Liver (tissue), 9 donors: ENCODE data around the gene GRIN2A. TPM values are rescaled to one million over a fixed set of nuclear protein-coding genes. Genes with fewer than 3 reads are reported as not detected.

ENCODE experiments used
- DNase-seq: peaks from one replicate; pipeline ENCODE4 v3.0.0-alpha.2; 2017; ENCODE audit warnings: low spot score
- H3K27ac ChIP-seq, 2 donors: one replicate each; pipeline ENCODE4 v1.7.0; 2013; ENCODE audit warnings: inconsistent platforms in 2 of 2, low read length in 2 of 2, control low read depth in 1 of 2, low read depth in 1 of 2, mild to moderate bottlenecking in 1 of 2
- H3K27me3 ChIP-seq, 4 donors: one replicate each; pipeline versions ENCODE4 v1.6.1 to v1.7.0; 2013; ENCODE audit warnings: low read length in 3 of 4, inconsistent platforms in 1 of 4, mild to moderate bottlenecking in 1 of 4, moderate library complexity in 1 of 4; ENCODE audit not compliant: control insufficient read depth in 4 of 4, insufficient read depth in 4 of 4
- H3K36me3 ChIP-seq, 4 donors: one replicate each; pipeline versions ENCODE4 v1.6.1 to v1.7.0; 2013; ENCODE audit warnings: low read length in 3 of 4, mild to moderate bottlenecking in 3 of 4, low read depth in 1 of 4, moderate library complexity in 1 of 4; ENCODE audit not compliant: control insufficient read depth in 4 of 4, insufficient read depth in 3 of 4
- H3K4me1 ChIP-seq, 4 donors: one replicate each; pipeline versions ENCODE4 v1.6.1 to v1.7.0; 2013; ENCODE audit warnings: low read length in 3 of 4, mild to moderate bottlenecking in 3 of 4, moderate library complexity in 1 of 4; ENCODE audit not compliant: control insufficient read depth in 4 of 4, insufficient read depth in 4 of 4
- H3K4me3 ChIP-seq, 3 donors: one replicate each; pipeline versions ENCODE4 v1.6.1 to v1.7.0; 2013; ENCODE audit warnings: low read length in 3 of 3, control low read depth in 1 of 3, low read depth in 1 of 3, mild to moderate bottlenecking in 1 of 3
- H3K9ac ChIP-seq, 2 donors: one replicate each; pipeline ENCODE4 v1.7.0; 2013; ENCODE audit warnings: low read length in 2 of 2, mild to moderate bottlenecking in 2 of 2, moderate library complexity in 2 of 2, control low read depth in 1 of 2, low read depth in 1 of 2
- H3K9me3 ChIP-seq, 4 donors: one replicate each; pipeline versions ENCODE4 v1.6.1 to v1.7.0; 2013; ENCODE audit warnings: low read length in 3 of 4; ENCODE audit not compliant: control insufficient read depth in 4 of 4
- EGR1 ChIP-seq, 2 donors: IDR thresholded peaks; 2 replicates each; pipeline ENCODE4 v1.6.1; 2016 to 2018; ENCODE audit warnings: antibody characterized with exemption in 2 of 2, low read depth in 2 of 2
- FOXA1 ChIP-seq: IDR thresholded peaks from 2 replicates; pipeline ENCODE4 v1.6.1; 2016; ENCODE audit warnings: antibody characterized with exemption
- FOXA2 ChIP-seq: IDR thresholded peaks from 2 replicates; pipeline ENCODE4 v1.6.1; 2016; ENCODE audit warnings: antibody characterized with exemption
- GABPA ChIP-seq, 2 donors: IDR thresholded peaks in 1 of 2; conservative IDR thresholded peaks in 1 of 2; 2 replicates each; pipeline ENCODE4 v1.6.1; 2016; ENCODE audit warnings: antibody characterized with exemption in 2 of 2, mild to moderate bottlenecking in 1 of 2, moderate library complexity in 1 of 2
- HNF4A ChIP-seq, 2 donors: conservative IDR thresholded peaks; 2 replicates each; pipeline ENCODE4 v1.6.1; 2016; ENCODE audit warnings: antibody characterized with exemption in 2 of 2, mild to moderate bottlenecking in 2 of 2
- HNF4G ChIP-seq: IDR thresholded peaks from 2 replicates; pipeline ENCODE4 v1.6.1; 2016; ENCODE audit warnings: antibody characterized with exemption
- JUND ChIP-seq, 2 donors: IDR thresholded peaks; 2 replicates each; pipeline ENCODE4 v1.6.1; 2016; ENCODE audit warnings: antibody characterized with exemption in 2 of 2
- NR2F2 ChIP-seq: IDR thresholded peaks from 2 replicates; pipeline ENCODE4 v1.6.1; 2016; ENCODE audit warnings: antibody characterized with exemption
- RAD21 ChIP-seq, 2 donors: IDR thresholded peaks; 2 replicates each; pipeline ENCODE4 v1.6.1; 2016; ENCODE audit warnings: antibody characterized with exemption in 2 of 2, mild to moderate bottlenecking in 2 of 2
- RXRA ChIP-seq, 2 donors: IDR thresholded peaks; 2 replicates each; pipeline ENCODE4 v1.6.1; 2017 to 2018; ENCODE audit warnings: antibody characterized with exemption in 2 of 2, mild to moderate bottlenecking in 1 of 2
- SP1 ChIP-seq: IDR thresholded peaks from 2 replicates; pipeline ENCODE4 v1.6.1; 2018; ENCODE audit warnings: antibody characterized with exemption, mild to moderate bottlenecking
- TAF1 ChIP-seq: conservative IDR thresholded peaks from 2 replicates; pipeline ENCODE4 v1.6.1; 2016; ENCODE audit warnings: antibody characterized with exemption, mild to moderate bottlenecking
- YY1 ChIP-seq: IDR thresholded peaks from 2 replicates; pipeline ENCODE4 v1.6.1; 2016; ENCODE audit warnings: antibody characterized with exemption, mild to moderate bottlenecking
- WGBS: extraction: QIAGEN DNeasy Blood & Tissue Kit; methylation state at CpG from one replicate; pipeline ENCODE4 v1.1.7; 2013; 5-methylcytosine and 5-hydroxymethylcytosine counted together
- polyA plus RNA-seq, 2 donors: library from polyadenylated mRNA; stranded (reverse) in 1 of 2; unstranded in 1 of 2; fragments of 200-250 nt in 1 of 2; fragments of >200 nt in 1 of 2; fragmentation: Nextera tagmentation in 1 of 2; extraction: Ambion mirVana in 1 of 2; gene quantifications; one replicate each; pipeline versions ENCODE4 v1.2.1 to v1.2.3, GENCODE V29; 2013 to 2015
- total RNA-seq, 2 donors: library from RNA; depleted of rRNA; stranded (reverse); fragments of >200 nt; gene quantifications; one replicate each; pipeline ENCODE4 v1.2.3, GENCODE V29; 2014
- TF ChIP-seq, protein P1 (sequence below): IDR thresholded peaks from 2 replicates; pipeline ENCODE4 v1.6.1; 2016; ENCODE audit warnings: antibody characterized with exemption
- TF ChIP-seq, protein P2 (sequence below): IDR thresholded peaks from 2 replicates; pipeline ENCODE4 v1.6.1; 2016; ENCODE audit warnings: antibody characterized with exemption
- TF ChIP-seq, protein P3 (sequence below): fragments of 150-350 bp; IDR thresholded peaks from 2 replicates; pipeline ENCODE4 v1.5.1; 2017; ENCODE audit warnings: improper control_type of control experiment, low read depth, low read length; ENCODE audit not compliant: missing input control
- TF ChIP-seq, protein P4 (sequence below): IDR thresholded peaks from 2 replicates; pipeline ENCODE4 v1.6.1; 2016; ENCODE audit warnings: antibody characterized with exemption
- TF ChIP-seq, protein P5 (sequence below): IDR thresholded peaks from 2 replicates; pipeline ENCODE4 v1.6.1; 2016; ENCODE audit warnings: antibody characterized with exemption, mild to moderate bottlenecking
- donor health status: healthy.
- donor health status: healthy.
- donor health status: healthy.
- donor health status: healthy.
- donor health status: healthy.

GRIN2A gene
- total and polyA plus RNA-seq, 4 donors = under 0.01 to 0.08 (median 0.07) TPM; not detected in 1

DNA sequence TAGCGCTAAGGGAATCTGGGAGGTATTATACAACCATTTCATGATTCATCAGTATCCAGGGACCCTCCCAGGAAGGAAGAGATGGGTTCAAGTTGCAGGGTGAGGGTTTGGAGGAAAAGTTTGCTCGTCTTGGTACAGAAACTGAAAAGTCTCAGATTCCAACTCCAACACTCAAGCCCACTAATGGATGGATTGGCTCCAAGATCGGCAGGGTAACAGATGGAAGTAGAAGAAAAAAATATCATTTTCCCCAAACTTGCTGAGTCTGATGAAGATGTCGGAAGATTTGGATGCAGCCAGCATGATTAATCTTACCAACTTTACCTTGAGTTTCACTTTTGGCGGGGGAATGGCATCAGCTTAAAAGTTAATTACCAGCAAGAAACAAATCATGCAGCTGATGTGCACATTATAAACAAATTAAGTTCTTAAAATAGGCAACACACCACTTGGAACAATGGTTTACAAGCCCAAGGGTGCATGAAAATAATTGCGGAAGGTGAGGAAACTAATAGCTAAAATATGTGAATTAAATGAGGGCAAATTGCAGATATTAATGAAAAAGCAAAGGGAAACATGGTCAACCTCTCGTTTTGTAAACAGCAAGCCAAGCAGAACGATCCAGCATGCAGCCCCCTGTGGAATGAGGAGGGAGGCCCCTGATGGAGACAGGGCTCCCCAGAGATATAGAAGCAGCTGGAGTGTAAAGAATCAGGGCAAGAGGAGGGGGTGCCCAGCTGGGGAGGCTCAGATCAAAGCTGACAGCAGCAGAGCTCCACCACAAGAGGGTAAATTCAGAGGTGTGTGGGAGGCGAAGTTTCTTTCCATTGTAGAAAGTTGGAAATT lies 44.1 kb upstream of the GRIN2A start:
- H3K4me1 ChIP-seq = no peaks in the 10 kb centered on the region
- H3K27me3 ChIP-seq = no peaks in the 10 kb centered on the region
- no peak overlapping the region for H3K9ac ChIP-seq
- WGBS = 75% methylated on average over 9 of the region's 9 CpGs
- H3K9me3 ChIP-seq = no peaks in the 10 kb centered on the region
- no peak for TF ChIP-seq EGR1 (IDR thresholded peaks at IDR 0.05; ENCODE audit: low read depth in 2 of 2)
- TF ChIP-seq GABPA (IDR thresholded peaks at IDR 0.05 in 1 of 2, conservative IDR thresholded peaks at IDR 0.05 in 1 of 2) = no peak
- TF ChIP-seq TAF1 = no peak
- no peak for TF ChIP-seq RAD21 (IDR thresholded peaks at IDR 0.05)
- no peak for TF ChIP-seq JUND (IDR thresholded peaks at IDR 0.05)
- TF ChIP-seq, protein P1, sequence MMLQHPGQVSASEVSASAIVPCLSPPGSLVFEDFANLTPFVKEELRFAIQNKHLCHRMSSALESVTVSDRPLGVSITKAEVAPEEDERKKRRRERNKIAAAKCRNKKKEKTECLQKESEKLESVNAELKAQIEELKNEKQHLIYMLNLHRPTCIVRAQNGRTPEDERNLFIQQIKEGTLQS = no peak
- TF ChIP-seq FOXA2 = no peak
- TF ChIP-seq SP1 = no peak
- no peak for TF ChIP-seq YY1
- no peak for TF ChIP-seq FOXA1
- TF ChIP-seq HNF4G = no peak
- TF ChIP-seq, protein P2, sequence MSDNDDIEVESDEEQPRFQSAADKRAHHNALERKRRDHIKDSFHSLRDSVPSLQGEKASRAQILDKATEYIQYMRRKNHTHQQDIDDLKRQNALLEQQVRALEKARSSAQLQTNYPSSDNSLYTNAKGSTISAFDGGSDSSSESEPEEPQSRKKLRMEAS = no peak
- TF ChIP-seq HNF4A (conservative IDR thresholded peaks at IDR 0.05) = no peak
- no peak for TF ChIP-seq RXRA (IDR thresholded peaks at IDR 0.05)
- TF ChIP-seq NR2F2 = no peak
- TF ChIP-seq, protein P3, sequence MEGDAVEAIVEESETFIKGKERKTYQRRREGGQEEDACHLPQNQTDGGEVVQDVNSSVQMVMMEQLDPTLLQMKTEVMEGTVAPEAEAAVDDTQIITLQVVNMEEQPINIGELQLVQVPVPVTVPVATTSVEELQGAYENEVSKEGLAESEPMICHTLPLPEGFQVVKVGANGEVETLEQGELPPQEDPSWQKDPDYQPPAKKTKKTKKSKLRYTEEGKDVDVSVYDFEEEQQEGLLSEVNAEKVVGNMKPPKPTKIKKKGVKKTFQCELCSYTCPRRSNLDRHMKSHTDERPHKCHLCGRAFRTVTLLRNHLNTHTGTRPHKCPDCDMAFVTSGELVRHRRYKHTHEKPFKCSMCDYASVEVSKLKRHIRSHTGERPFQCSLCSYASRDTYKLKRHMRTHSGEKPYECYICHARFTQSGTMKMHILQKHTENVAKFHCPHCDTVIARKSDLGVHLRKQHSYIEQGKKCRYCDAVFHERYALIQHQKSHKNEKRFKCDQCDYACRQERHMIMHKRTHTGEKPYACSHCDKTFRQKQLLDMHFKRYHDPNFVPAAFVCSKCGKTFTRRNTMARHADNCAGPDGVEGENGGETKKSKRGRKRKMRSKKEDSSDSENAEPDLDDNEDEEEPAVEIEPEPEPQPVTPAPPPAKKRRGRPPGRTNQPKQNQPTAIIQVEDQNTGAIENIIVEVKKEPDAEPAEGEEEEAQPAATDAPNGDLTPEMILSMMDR = no peak
- TF ChIP-seq, protein P4, sequence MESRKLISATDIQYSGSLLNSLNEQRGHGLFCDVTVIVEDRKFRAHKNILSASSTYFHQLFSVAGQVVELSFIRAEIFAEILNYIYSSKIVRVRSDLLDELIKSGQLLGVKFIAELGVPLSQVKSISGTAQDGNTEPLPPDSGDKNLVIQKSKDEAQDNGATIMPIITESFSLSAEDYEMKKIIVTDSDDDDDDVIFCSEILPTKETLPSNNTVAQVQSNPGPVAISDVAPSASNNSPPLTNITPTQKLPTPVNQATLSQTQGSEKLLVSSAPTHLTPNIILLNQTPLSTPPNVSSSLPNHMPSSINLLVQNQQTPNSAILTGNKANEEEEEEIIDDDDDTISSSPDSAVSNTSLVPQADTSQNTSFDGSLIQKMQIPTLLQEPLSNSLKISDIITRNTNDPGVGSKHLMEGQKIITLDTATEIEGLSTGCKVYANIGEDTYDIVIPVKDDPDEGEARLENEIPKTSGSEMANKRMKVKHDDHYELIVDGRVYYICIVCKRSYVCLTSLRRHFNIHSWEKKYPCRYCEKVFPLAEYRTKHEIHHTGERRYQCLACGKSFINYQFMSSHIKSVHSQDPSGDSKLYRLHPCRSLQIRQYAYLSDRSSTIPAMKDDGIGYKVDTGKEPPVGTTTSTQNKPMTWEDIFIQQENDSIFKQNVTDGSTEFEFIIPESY = no peak
- H3K27ac ChIP-seq = no peak overlapping the region
- no peak for DNase-seq
- H3K36me3 ChIP-seq = no peaks in the 10 kb centered on the region
- H3K4me3 ChIP-seq = no peak overlapping the region

DNA sequence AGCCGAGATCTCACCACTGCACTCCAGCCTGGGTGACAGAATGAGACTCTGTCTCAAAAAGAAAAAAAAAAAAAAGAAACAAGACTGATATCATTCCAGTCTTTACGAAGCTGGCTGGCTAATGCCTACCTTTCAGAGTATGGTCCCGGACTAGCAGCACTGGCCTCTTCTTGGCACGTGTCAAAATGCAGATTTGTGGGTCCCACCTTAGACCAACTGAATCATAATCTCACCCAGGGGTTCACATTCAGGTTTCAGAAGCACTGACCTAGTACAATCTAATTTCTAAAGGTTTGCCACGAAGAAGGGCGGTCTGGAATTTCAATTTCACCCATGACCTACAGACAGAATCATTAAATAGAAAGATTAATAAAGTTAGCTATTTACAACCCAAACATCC lies 43.4 kb upstream of the GRIN2A start:
- no peaks in the 10 kb centered on the region for H3K36me3 ChIP-seq
- WGBS = 85% methylated on average over 6 of the region's 6 CpGs
- H3K27me3 ChIP-seq = no peaks in the 10 kb centered on the region
- no peak overlapping the region for H3K9ac ChIP-seq
- H3K9me3 ChIP-seq = no peaks in the 10 kb centered on the region
- no peak for DNase-seq
- no peak overlapping the region for H3K27ac ChIP-seq
- no peaks in the 10 kb centered on the region for H3K4me1 ChIP-seq
- H3K4me3 ChIP-seq = no peak overlapping the region
- TF ChIP-seq, protein P1 = no peak
- TF ChIP-seq, protein P3 = no peak
- TF ChIP-seq, protein P4 = no peak
- TF ChIP-seq YY1 (no peak), RAD21 (IDR thresholded peaks at IDR 0.05) (no peak), NR2F2 (no peak), HNF4G (no peak)
- TF ChIP-seq, protein P2 = no peak
- TF ChIP-seq, protein P5, sequence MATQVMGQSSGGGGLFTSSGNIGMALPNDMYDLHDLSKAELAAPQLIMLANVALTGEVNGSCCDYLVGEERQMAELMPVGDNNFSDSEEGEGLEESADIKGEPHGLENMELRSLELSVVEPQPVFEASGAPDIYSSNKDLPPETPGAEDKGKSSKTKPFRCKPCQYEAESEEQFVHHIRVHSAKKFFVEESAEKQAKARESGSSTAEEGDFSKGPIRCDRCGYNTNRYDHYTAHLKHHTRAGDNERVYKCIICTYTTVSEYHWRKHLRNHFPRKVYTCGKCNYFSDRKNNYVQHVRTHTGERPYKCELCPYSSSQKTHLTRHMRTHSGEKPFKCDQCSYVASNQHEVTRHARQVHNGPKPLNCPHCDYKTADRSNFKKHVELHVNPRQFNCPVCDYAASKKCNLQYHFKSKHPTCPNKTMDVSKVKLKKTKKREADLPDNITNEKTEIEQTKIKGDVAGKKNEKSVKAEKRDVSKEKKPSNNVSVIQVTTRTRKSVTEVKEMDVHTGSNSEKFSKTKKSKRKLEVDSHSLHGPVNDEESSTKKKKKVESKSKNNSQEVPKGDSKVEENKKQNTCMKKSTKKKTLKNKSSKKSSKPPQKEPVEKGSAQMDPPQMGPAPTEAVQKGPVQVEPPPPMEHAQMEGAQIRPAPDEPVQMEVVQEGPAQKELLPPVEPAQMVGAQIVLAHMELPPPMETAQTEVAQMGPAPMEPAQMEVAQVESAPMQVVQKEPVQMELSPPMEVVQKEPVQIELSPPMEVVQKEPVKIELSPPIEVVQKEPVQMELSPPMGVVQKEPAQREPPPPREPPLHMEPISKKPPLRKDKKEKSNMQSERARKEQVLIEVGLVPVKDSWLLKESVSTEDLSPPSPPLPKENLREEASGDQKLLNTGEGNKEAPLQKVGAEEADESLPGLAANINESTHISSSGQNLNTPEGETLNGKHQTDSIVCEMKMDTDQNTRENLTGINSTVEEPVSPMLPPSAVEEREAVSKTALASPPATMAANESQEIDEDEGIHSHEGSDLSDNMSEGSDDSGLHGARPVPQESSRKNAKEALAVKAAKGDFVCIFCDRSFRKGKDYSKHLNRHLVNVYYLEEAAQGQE = no peak
